Tibial nerve (tissue), 4 donors: Measurements from ENCODE around the gene TUBG2. TPM values are rescaled to one million over a fixed set of nuclear protein-coding genes. Genes with fewer than 3 reads are reported as not detected.
A peak's percentile ranks its signal among the peaks of the same experiment; 100 is the strongest.

Experiments
- DNase-seq, 2 donors: peaks; one replicate each; pipeline ENCODE4 v3.0.0-alpha.2; 2019; ENCODE audit warnings: low spot score in 2 of 2
- H3K27ac ChIP-seq, 4 donors: fragments of 200-600 bp; sonication (generic) in 3 of 4; one replicate each; pipeline ENCODE4 v1.5.1; 2017 to 2019; ENCODE audit warnings: mild to moderate bottlenecking in 1 of 4
- H3K27me3 ChIP-seq, 2 donors: fragments of 200-600 bp; sonication (generic) in 1 of 2; one replicate each; pipeline versions ENCODE4 v1.5.1 to v1.6.0; 2017 to 2019
- H3K36me3 ChIP-seq, 3 donors: fragments of 200-600 bp; sonication (generic); one replicate each; pipeline ENCODE4 v1.5.1; 2018 to 2019
- H3K4me1 ChIP-seq, 4 donors: fragments of 200-600 bp; sonication (generic) in 3 of 4; one replicate each; pipeline ENCODE4 v1.5.1; 2017 to 2019
- H3K4me3 ChIP-seq, 4 donors: fragments of 200-600 bp; sonication (generic) in 3 of 4; one replicate each; pipeline ENCODE4 v1.5.1; 2017 to 2019; ENCODE audit warnings: mild to moderate bottlenecking in 1 of 4, moderate library complexity in 1 of 4
- H3K9me3 ChIP-seq, 4 donors: fragments of 200-600 bp; sonication (generic) in 3 of 4; one replicate each; pipeline ENCODE4 v1.5.1; 2017 to 2019
- CTCF ChIP-seq, 5 experiments: fragments of 200-600 bp in 3 of 5; fragments of 450-650 bp in 2 of 5; sonication (generic) in 3 of 5; IDR thresholded peaks; one replicate each; pipeline ENCODE4 v1.5.1; 2016 to 2019; ENCODE audit warnings: antibody characterized with exemption in 5 of 5, mild to moderate bottlenecking in 3 of 5, moderate library complexity in 2 of 5
- EP300 ChIP-seq, 2 donors: sonication (generic); formaldehyde crosslinking; IDR thresholded peaks; one replicate each; pipeline ENCODE4 v1.6.1; 2017; ENCODE audit warnings: antibody characterized with exemption in 2 of 2, mild to moderate bottlenecking in 1 of 2
- POLR2A ChIP-seq, 2 donors: fragments of 450-650 bp; IDR thresholded peaks; one replicate each; pipeline ENCODE4 v1.6.1; 2017; ENCODE audit warnings: antibody characterized with exemption in 2 of 2, mild to moderate bottlenecking in 2 of 2, moderate library complexity in 2 of 2
- WGBS, 2 donors: methylation state at CpG; one replicate each; pipeline ENCODE4 v1.1.5; 2018; 5-methylcytosine and 5-hydroxymethylcytosine counted together
- total RNA-seq, 4 donors: library from RNA; depleted of rRNA; stranded (reverse); fragments of >200 nt; gene quantifications; one replicate each; pipeline ENCODE4 v1.1.0, GENCODE V29; 2016

Gene TUBG2
- total RNA-seq, 4 donors from 2014 or later: 48.2 to 92.4 (median 77.6) TPM

GRCh38 chr17:42679492-42680330, 20.6 kb downstream of the TUBG2 start:
- 0 to 7% methylated on average over 17 to 30 of the region's 78 CpGs for WGBS, 2 donors
- Histone ChIP-seq H3K4me1 (peaks cover 4 to 81% (median 56%) of the 10 kb centered on the region in 4 donors), H3K9me3 (no peaks in the 10 kb centered on the region), H3K27ac (peak overlapping the region; percentile 83 to 97 (median 94)), H3K27me3 (no peaks in the 10 kb centered on the region), H3K4me3 (peak overlapping the region; percentile 46 to 98 (median 56)), H3K36me3 (peaks cover 0 to under 1% (median 0%) of the 10 kb centered on the region in 3 donors)
- TF ChIP-seq CTCF (IDR thresholded peaks at IDR 0.05) (peak; percentile 86 to 99 (median 91)), EP300 (IDR thresholded peaks at IDR 0.05) (peak in 1 of 2 donors; percentile 66), POLR2A (IDR thresholded peaks at IDR 0.05) (peak in 1 of 2 donors; percentile 28)
- DNase-seq: no peak

GRCh38 chr17:42680331-42680808, 21.3 kb downstream of the TUBG2 start:
- peak overlapping the region; percentile 46 to 98 (median 56) for H3K4me3 ChIP-seq
- WGBS, 2 donors: 37 to 43% methylated on average over 18 to 20 of the region's 20 CpGs
- no peaks in the 10 kb centered on the region for H3K9me3 ChIP-seq
- peak in 1 of 2 donors; percentile 54 for DNase-seq
- peaks cover 0 to 7% (median 0%) of the 10 kb centered on the region in 3 donors for H3K36me3 ChIP-seq
- no peaks in the 10 kb centered on the region for H3K27me3 ChIP-seq
- peaks cover 4 to 75% (median 52%) of the 10 kb centered on the region in 4 donors for H3K4me1 ChIP-seq
- H3K27ac ChIP-seq: peak overlapping the region; percentile 83 to 97 (median 94)
- TF ChIP-seq POLR2A (IDR thresholded peaks at IDR 0.05) (no peak), CTCF (IDR thresholded peaks at IDR 0.05) (no peak), EP300 (IDR thresholded peaks at IDR 0.05) (no peak)

GRCh38 chr17:42681976-42682721, 23.1 kb downstream of the TUBG2 start, which contains the start of gene CNTNAP1:
Gene CNTNAP1 (plus strand): TSS chr17:42682531. CDS start chr17:42682830, 299 bp downstream.
- Histone ChIP-seq H3K27ac (peak within 1 kb of the TSS; percentile 37 to 97 (median 66)), H3K27me3 (no peaks in the 10 kb centered on the region), H3K9me3 (no peaks in the 10 kb centered on the region), H3K4me1 (peaks cover 4 to 67% (median 50%) of the 10 kb centered on the region in 4 donors), H3K36me3 (peaks cover 0 to 22% (median 0%) of the 10 kb centered on the region in 3 donors), H3K4me3 (peak within 1 kb of the TSS; percentile 24 to 55 (median 46))
- TF ChIP-seq EP300 (IDR thresholded peaks at IDR 0.05) (peak in 1 of 2 donors; percentile 71), POLR2A (IDR thresholded peaks at IDR 0.05) (no peak), CTCF (IDR thresholded peaks at IDR 0.05) (no peak)
- DNase-seq: no peak
- 10 to 11% methylated on average over 22 of the region's 22 CpGs for WGBS, 2 donors

GRCh38 chr17:42682722-42683403, 23.8 kb downstream of the TUBG2 start:
- H3K9me3 ChIP-seq: no peaks in the 10 kb centered on the region
- 0 to 1% methylated on average over 31 to 34 of the region's 34 CpGs for WGBS, 2 donors
- no peak for DNase-seq
- H3K4me3 ChIP-seq: peak overlapping the region; percentile 24 to 55 (median 46)
- H3K27ac ChIP-seq: peak overlapping the region; percentile 37 to 86 (median 64)
- H3K36me3 ChIP-seq: peaks cover 0 to 29% (median 0%) of the 10 kb centered on the region in 3 donors
- TF ChIP-seq EP300 (IDR thresholded peaks at IDR 0.05) (peak in 1 of 2 donors; percentile 0), CTCF (IDR thresholded peaks at IDR 0.05) (no peak)
- peaks cover 4 to 60% (median 48%) of the 10 kb centered on the region in 4 donors for H3K4me1 ChIP-seq
- no peaks in the 10 kb centered on the region for H3K27me3 ChIP-seq
